Nephron progenitor cell (in vitro differentiated cells): ENCODE measurements around the gene EME1.
"Not testable (repeated sequence)": the region's sequence is repeated elsewhere in the genome, so short reads cannot be mapped to it uniquely, and the experiment has no call there.

Source experiments
- DNase-seq: peaks from one replicate; pipeline ENCODE4 v3.0.0; 2021
- H3K27ac Mint-ChIP-seq: 2 replicates; pipeline ENCODE4 v1.8.0; 2021; ENCODE audit warnings: mild to moderate bottlenecking, moderate library complexity, mixed read lengths
- H3K27me3 Mint-ChIP-seq: 2 replicates; pipeline ENCODE4 v1.8.0; 2021; ENCODE audit warnings: mild to moderate bottlenecking, low read depth, mixed read lengths; ENCODE audit not compliant: poor library complexity
- H3K36me3 Mint-ChIP-seq: 2 replicates; pipeline ENCODE4 v1.8.0; 2021; ENCODE audit warnings: low read depth, mixed read lengths
- H3K4me1 Mint-ChIP-seq: 2 replicates; pipeline ENCODE4 v1.8.0; 2021; ENCODE audit warnings: mixed read lengths
- H3K4me3 Mint-ChIP-seq: 2 replicates; pipeline ENCODE4 v1.8.0; 2021; ENCODE audit warnings: mild to moderate bottlenecking, moderate library complexity, mixed read lengths
- H3K9me3 Mint-ChIP-seq: 2 replicates; pipeline ENCODE4 v1.8.0; 2021; ENCODE audit warnings: mild to moderate bottlenecking, moderate library complexity, mixed read lengths
- TF ChIP-seq, protein P1 (sequence below): fragments of 200-600 bp; sonication (generic); IDR thresholded peaks from 2 replicates; pipeline ENCODE4 v1.5.0; 2021; ENCODE audit warnings: antibody characterized with exemption

EME1 gene

DNA sequence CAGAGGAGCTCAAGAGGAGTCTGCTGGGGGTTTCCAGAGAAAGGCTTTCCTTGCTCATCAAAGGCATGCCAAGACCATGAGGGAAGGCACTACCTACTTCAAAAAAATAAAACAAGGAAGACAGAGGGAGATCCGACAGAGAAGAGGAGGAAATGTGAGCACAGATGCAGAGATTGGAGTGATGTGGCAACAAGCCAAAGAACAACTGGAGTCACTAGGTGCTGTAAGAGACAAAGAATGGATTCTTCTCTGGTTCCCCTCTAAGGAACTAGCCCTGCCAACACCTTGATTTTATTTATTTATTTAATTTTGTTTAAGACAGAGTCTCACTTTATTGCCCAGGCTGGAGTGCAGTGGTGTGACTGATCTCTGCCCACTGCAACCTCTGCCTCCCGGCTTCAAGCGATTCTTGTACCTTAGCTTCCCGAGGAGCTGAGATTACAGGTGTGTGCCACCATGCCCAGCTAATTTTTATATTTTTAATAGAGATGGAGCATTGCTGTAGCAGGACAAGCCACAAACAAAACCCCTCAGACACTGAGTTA, 39.2 kb downstream of the EME1 start:
- Mint-ChIP-seq H3K36me3 (no peaks in the 10 kb centered on the region), H3K4me1 (no peaks in the 10 kb centered on the region), H3K27me3 (peaks cover 35% of the 10 kb centered on the region), H3K9me3 (no peaks in the 10 kb centered on the region), H3K4me3 (no peak overlapping the region), H3K27ac (no peak overlapping the region)
- TF ChIP-seq, protein P1, sequence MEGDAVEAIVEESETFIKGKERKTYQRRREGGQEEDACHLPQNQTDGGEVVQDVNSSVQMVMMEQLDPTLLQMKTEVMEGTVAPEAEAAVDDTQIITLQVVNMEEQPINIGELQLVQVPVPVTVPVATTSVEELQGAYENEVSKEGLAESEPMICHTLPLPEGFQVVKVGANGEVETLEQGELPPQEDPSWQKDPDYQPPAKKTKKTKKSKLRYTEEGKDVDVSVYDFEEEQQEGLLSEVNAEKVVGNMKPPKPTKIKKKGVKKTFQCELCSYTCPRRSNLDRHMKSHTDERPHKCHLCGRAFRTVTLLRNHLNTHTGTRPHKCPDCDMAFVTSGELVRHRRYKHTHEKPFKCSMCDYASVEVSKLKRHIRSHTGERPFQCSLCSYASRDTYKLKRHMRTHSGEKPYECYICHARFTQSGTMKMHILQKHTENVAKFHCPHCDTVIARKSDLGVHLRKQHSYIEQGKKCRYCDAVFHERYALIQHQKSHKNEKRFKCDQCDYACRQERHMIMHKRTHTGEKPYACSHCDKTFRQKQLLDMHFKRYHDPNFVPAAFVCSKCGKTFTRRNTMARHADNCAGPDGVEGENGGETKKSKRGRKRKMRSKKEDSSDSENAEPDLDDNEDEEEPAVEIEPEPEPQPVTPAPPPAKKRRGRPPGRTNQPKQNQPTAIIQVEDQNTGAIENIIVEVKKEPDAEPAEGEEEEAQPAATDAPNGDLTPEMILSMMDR, result no peak
- no peak for DNase-seq

DNA sequence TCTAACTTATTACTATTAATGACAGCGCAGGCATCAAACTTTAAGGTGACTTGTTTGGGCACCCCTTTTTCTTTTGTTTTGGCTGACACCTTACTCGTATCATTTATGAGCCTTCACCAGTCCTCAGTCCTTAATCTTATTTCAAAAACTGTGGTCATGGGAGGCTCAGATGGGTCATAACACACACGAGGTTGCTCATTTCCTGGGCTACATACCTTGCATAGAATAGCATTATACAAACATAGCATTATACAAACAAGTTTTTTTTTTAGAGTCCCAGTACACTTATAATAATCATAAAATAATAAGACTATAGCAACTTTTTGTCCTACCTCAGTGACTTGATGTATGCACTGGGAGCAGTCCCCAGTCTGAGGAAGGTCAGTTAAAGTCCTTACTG, 41.8 kb downstream of the EME1 start:
- peaks cover 30% of the 10 kb centered on the region for H3K27me3 Mint-ChIP-seq
- H3K9me3 Mint-ChIP-seq, result peaks cover 12% of the 10 kb centered on the region
- H3K27ac Mint-ChIP-seq, result no peak overlapping the region
- peaks cover 6% of the 10 kb centered on the region for H3K36me3 Mint-ChIP-seq
- no peak for DNase-seq
- TF ChIP-seq, protein P1, result no peak
- H3K4me1 Mint-ChIP-seq, result no peaks in the 10 kb centered on the region
- no peak overlapping the region for H3K4me3 Mint-ChIP-seq

DNA sequence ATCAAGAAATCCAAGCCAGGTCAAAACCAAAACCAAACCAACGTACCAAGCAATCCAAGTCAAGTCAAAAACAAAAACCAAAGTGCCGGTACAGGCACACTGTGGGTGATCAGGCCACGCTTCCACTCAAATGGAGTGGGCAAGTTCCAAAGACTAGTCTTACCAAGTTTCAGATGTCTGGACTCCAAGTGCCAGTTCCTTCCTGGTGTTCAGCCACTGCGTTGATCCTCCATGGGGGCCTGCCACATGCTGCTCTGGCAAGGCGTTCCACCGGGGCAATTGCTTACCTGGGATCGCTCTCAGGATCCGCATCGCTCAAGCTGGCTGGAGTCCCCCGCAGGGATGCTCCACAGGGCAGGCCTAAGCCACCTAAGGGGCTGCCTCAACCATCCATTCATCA, 46.5 kb downstream of the EME1 start:
- not testable (repeated sequence) for H3K4me3 Mint-ChIP-seq, DNase-seq, H3K27ac Mint-ChIP-seq, H3K36me3 Mint-ChIP-seq
- peaks cover 26% of the 10 kb centered on the region for H3K9me3 Mint-ChIP-seq
- H3K4me1 Mint-ChIP-seq, result peaks cover 12% of the 10 kb centered on the region
- peaks cover 28% of the 10 kb centered on the region for H3K27me3 Mint-ChIP-seq

DNA sequence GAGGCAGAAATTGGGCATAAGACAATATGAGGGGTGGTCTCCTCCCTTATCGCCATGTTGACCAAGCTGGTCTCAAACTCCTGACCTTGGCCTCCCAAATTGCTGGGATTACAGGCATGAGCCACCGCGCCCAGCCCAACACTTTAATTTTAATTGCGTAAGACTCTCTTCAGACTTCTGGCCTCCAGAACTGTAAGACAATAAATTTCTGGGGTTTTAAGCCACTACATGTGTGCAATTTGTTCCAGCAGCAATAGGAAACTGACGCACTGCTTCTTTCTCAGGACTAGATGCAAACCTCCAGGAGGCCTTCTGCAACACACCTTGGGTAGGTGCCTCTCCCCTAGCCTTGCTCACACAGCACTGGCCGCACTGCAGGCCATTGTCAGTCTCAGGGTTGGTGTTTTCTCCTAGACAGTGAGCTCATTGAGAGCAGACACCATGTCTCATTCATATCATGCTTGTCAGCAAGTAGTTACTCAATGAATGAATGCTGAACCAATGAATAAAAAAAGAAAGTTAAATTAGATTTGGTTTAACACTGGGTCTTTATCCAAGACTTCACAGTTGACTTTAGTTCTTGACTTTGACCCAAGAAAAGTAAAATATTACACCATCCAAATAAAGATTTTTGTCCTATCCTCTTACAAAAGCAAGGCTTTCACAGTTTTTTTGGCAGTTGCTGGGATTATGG, 47.5 kb downstream of the EME1 start:
- TF ChIP-seq, protein P1, result no peak
- DNase-seq, result no peak
- no peak overlapping the region for H3K4me3 Mint-ChIP-seq
- peaks cover 28% of the 10 kb centered on the region for H3K27me3 Mint-ChIP-seq
- H3K36me3 Mint-ChIP-seq, result peaks cover 6% of the 10 kb centered on the region
- H3K4me1 Mint-ChIP-seq, result peaks cover 22% of the 10 kb centered on the region
- H3K9me3 Mint-ChIP-seq, result peaks cover 26% of the 10 kb centered on the region
- H3K27ac Mint-ChIP-seq, result no peak overlapping the region

DNA sequence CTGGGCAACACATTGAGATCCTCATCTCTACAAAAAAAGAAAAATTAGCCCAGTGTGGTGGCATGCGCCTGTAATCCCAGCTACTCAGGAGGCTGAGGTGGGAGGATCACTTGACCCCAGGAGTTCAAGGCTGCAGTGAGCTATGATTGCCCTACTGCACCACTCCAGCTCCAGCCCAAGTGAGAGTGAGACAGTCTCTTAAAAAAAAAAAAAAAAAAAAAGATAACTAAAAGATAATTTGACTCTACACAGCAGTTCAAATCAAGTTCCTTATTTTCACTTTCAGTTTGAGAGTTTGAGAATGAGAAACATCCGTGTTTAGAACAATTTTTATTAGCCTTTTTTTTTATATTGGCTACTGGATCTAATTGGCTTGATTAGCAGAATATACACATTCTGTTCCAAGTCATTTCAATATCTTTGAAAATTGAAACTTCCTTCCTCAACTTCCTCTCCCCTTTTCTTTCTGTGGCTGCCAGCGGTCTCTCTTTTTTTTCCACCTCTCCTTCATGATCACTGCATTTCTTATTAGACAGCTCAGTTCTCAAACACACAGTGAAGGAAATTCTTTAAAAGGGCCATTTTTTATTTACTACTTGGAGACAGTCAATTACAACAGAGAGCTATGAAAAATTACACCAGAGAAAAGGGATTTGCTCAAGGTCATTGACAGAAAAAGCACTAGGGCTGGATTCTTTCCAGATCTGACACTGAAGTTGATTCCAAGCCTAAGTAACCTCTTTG, 48.5 kb downstream of the EME1 start:
- H3K27ac Mint-ChIP-seq, result no peak overlapping the region
- H3K9me3 Mint-ChIP-seq, result peaks cover 26% of the 10 kb centered on the region
- peaks cover 25% of the 10 kb centered on the region for H3K4me1 Mint-ChIP-seq
- no peak overlapping the region for H3K4me3 Mint-ChIP-seq
- peaks cover 6% of the 10 kb centered on the region for H3K36me3 Mint-ChIP-seq
- H3K27me3 Mint-ChIP-seq, result peaks cover 20% of the 10 kb centered on the region
- TF ChIP-seq, protein P1, result no peak
- DNase-seq, result no peak

DNA sequence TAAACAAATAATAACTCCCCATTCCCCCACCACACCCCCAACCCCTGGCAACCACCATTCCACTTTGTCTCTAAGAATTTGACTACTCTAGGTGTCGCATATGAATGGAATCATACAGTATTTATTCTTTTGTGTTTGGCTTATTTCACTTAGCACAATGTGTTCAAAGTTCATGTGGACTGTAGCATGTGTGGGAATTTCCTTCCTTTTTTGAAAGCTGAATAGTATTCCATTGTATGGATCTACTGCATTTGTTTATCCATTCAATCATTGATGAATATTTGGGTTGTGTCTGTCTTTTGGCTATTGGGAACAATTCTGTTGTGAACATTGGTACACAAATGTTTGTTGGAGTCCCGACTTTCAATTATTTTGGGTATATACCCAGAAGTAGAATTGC, 49.7 kb downstream of the EME1 start:
- Mint-ChIP-seq H3K36me3 (peaks cover 6% of the 10 kb centered on the region), H3K9me3 (peaks cover 26% of the 10 kb centered on the region), H3K4me3 (no peak overlapping the region), H3K27me3 (peaks cover 16% of the 10 kb centered on the region), H3K4me1 (peaks cover 38% of the 10 kb centered on the region), H3K27ac (no peak overlapping the region)
- TF ChIP-seq, protein P1, result no peak
- no peak for DNase-seq
